PC-3 (cell line): ENCODE data around the gene ERGIC1.

ENCODE experiments used
- EZH2 ChIP-seq: fragments of 300-600 bp; sonication (generic); IDR thresholded peaks from one replicate; pipeline ENCODE4 v1.6.1; 2017; ENCODE audit warnings: antibody characterized with exemption, mild to moderate bottlenecking, low read length; ENCODE audit not compliant: unreplicated experiment
- TF ChIP-seq, protein P1 (sequence below): fragments of 300-600 bp; sonication (generic); conservative IDR thresholded peaks from 2 replicates; pipeline ENCODE4 v1.5.1; 2017; ENCODE audit warnings: antibody characterized with exemption, low read depth, mild to moderate bottlenecking, low read length

GRCh38 chr5:172929371-172929838, 95.4 kb downstream of the ERGIC1 start:
- TF ChIP-seq, protein P1, sequence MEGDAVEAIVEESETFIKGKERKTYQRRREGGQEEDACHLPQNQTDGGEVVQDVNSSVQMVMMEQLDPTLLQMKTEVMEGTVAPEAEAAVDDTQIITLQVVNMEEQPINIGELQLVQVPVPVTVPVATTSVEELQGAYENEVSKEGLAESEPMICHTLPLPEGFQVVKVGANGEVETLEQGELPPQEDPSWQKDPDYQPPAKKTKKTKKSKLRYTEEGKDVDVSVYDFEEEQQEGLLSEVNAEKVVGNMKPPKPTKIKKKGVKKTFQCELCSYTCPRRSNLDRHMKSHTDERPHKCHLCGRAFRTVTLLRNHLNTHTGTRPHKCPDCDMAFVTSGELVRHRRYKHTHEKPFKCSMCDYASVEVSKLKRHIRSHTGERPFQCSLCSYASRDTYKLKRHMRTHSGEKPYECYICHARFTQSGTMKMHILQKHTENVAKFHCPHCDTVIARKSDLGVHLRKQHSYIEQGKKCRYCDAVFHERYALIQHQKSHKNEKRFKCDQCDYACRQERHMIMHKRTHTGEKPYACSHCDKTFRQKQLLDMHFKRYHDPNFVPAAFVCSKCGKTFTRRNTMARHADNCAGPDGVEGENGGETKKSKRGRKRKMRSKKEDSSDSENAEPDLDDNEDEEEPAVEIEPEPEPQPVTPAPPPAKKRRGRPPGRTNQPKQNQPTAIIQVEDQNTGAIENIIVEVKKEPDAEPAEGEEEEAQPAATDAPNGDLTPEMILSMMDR: no peak
- no peak for TF ChIP-seq EZH2
